ENCODE data around the gene PIKFYVE.

PIKFYVE gene

GRCh38 chr2:208399201-208399600 lies 133.1 kb downstream of the PIKFYVE start (continued):
- TF ChIP-seq ZNF639 (tag by site-specific recombination; IDR thresholded peaks at IDR 0.05): no peak
- no peak for TF ChIP-seq ZNF791 (tag by site-specific recombination; IDR thresholded peaks at IDR 0.05)
- no peak for TF ChIP-seq ZFP41 (tag by site-specific recombination; IDR thresholded peaks at IDR 0.05; ENCODE audit: borderline replicate concordance)
- no peak for TF ChIP-seq SETDB1 (IDR thresholded peaks at IDR 0.05; ENCODE audit: insufficient read length, low read length)
- no peak for TF ChIP-seq ZNF121 (tag by site-specific recombination; IDR thresholded peaks at IDR 0.05)
- no peak for TF ChIP-seq ZNF626 (tag by site-specific recombination; IDR thresholded peaks at IDR 0.05)

- POLR2A ChIA-PET: no interaction called here
- no peak for TF ChIP-seq HOXC10 (CRISPR knock-in tag; IDR thresholded peaks at IDR 0.05)
- TF ChIP-seq PRDM1 (tag by site-specific recombination; IDR thresholded peaks at IDR 0.05): no peak
- no peak for TF ChIP-seq TRIM28 (IDR thresholded peaks at IDR 0.05; ENCODE audit: borderline replicate concordance, low read length)
- TF ChIP-seq ZNF223 (tag by site-specific recombination; IDR thresholded peaks at IDR 0.05): no peak
- no peak for TF ChIP-seq ZNF335 (tag by site-specific recombination; conservative IDR thresholded peaks at IDR 0.05)
- TF ChIP-seq ZFP37 (tag by site-specific recombination; IDR thresholded peaks at IDR 0.05): no peak
- CTCF ChIA-PET: interaction anchor here (0.6 to 2.0 kb wide), 13 partner anchors 8 to 1984 kb away, joined by 3 to 8 read pairs (median 4); no protein-coding TSS in a partner anchor
- H3K4me3 ChIP-seq (ENCODE audit: low read depth, low read length): peak within 1 kb of the TSS; percentile 10
- no peaks in the 10 kb centered on the region for H3K36me3 ChIP-seq (ENCODE audit: control insufficient read depth in 2 of 2, insufficient read depth in 1 of 2, low read length in 2 of 2)
- H3K9me3 ChIP-seq (ENCODE audit: control insufficient read depth, insufficient read depth, low read depth, low read length): no peaks in the 10 kb centered on the region
- no peak within 1 kb of the TSS for H3K27ac ChIP-seq (ENCODE audit: extremely low read depth, low read depth, low read length)
- H3K4me1 ChIP-seq (ENCODE audit: control insufficient read depth, insufficient read depth, low read length): peaks cover 2% of the 10 kb centered on the region; the same call in 1 of the 2 replicates
Measured at GRCh38 chr2:208406474-208407451, 140.7 kb downstream of the PIKFYVE start, which contains the start of gene PTH2R. TSS of gene PTH2R (plus strand) at chr2:208406792. CDS start at chr2:208407044, 252 bp downstream.

GRCh38 chr2:208407667-208408066 lies 141.6 kb downstream of the PIKFYVE start:
- TF ChIP-seq ZBTB49 (tag by site-specific recombination; IDR thresholded peaks at IDR 0.05; ENCODE audit: low read depth) (no peak), ZNF654 (tag by site-specific recombination; IDR thresholded peaks at IDR 0.05; ENCODE audit: low read depth) (0 out of 2 replicates have a peak, but pooled peaks have one; percentile 2), ZNF391 (tag by site-specific recombination; IDR thresholded peaks at IDR 0.05; ENCODE audit: borderline replicate concordance, low read depth) (no peak), BCL11B (tag by site-specific recombination; IDR thresholded peaks at IDR 0.05; ENCODE audit: low read depth) (no peak)
- no peaks in the 10 kb centered on the region for H3K36me3 ChIP-seq (ENCODE audit: control insufficient read depth in 2 of 2, insufficient read depth in 1 of 2, low read length in 2 of 2)
- ChIA-PET POLR2A (no interaction called here), CTCF (interaction anchor here (0.6 to 2.0 kb wide), 14 partner anchors 9 to 1983 kb away, joined by 3 to 12 read pairs (median 4); no protein-coding TSS in a partner anchor)
- peaks cover 2% of the 10 kb centered on the region; the same call in 1 of the 2 replicates for H3K4me1 ChIP-seq (ENCODE audit: control insufficient read depth, insufficient read depth, low read length)
- H3K9me3 ChIP-seq (ENCODE audit: control insufficient read depth, insufficient read depth, low read depth, low read length): no peaks in the 10 kb centered on the region
- H3K27ac ChIP-seq (ENCODE audit: extremely low read depth, low read depth, low read length): no peak overlapping the region
- no peak overlapping the region for H3K4me3 ChIP-seq (ENCODE audit: low read depth, low read length)
